ENCODE data around the gene RCBTB1.
"Not testable (repeated sequence)": the region's sequence is repeated elsewhere in the genome, so short reads cannot be mapped to it uniquely, and the experiment has no call there.

- not testable (repeated sequence) for TF ChIP-seq CTCF (IDR thresholded peaks at IDR 0.05; ENCODE audit: insufficient read depth, low read length, poor library complexity, severe bottlenecking); EZH2phosphoT487 (conservative IDR thresholded peaks at IDR 0.05; ENCODE audit: low read length)
Observed at GRCh38 chr13:49565461-49565860, 19.9 kb downstream of the RCBTB1 start.
